Measurements from ENCODE around the gene ERBB4. TPM values are rescaled to one million over a fixed set of nuclear protein-coding genes. Genes with fewer than 3 reads are reported as not detected.

Gene ERBB4
- total RNA-seq, 2 experiments from 2014 or later: not detected

- no peak for TF ChIP-seq CTCF (IDR thresholded peaks at IDR 0.05)
- no peaks in the 10 kb centered on the region for H3K4me1 ChIP-seq (ENCODE audit: insufficient read depth, low read length)
- Mint-ChIP-seq H3K4me1 (ENCODE audit: low read depth) (no peaks in the 10 kb centered on the region), H3K4me3 (no peak overlapping the region), H3K36me3 (ENCODE audit: low read depth) (no peaks in the 10 kb centered on the region), H3K27ac (no peak overlapping the region), H3K27me3 (no peaks in the 10 kb centered on the region), H3K9me3 (no peaks in the 10 kb centered on the region)
- H3K9me3 ChIP-seq (ENCODE audit: control insufficient read depth in 1 of 2, insufficient read depth in 1 of 2, low read length in 2 of 2): no peaks in the 10 kb centered on the region
- ChIA-PET CTCF (no interaction called here), POLR2A (no interaction called here)
- H3K36me3 ChIP-seq (ENCODE audit: insufficient read depth, low read length): no peaks in the 10 kb centered on the region
- H3K4me3 ChIP-seq (ENCODE audit: low read length): no peak overlapping the region
- intact Hi-C loops (cut with DNase I, micrococcal nuclease): no loop called here
- DNase-seq (no peak), ATAC-seq (ENCODE audit: poor library complexity) (no peak)
- no peaks in the 10 kb centered on the region for H3K27me3 ChIP-seq (ENCODE audit: control insufficient read depth in 1 of 2, insufficient read depth in 2 of 2, low read length in 2 of 2)
- no peak overlapping the region for H3K27ac ChIP-seq (ENCODE audit: low read depth in 1 of 2, low read length in 2 of 2)
These were observed 708.9 kb downstream of the ERBB4 start for GRCh38 chr2:211829725-211830124.

- peaks cover 8% of the 10 kb centered on the region for H3K9me3 Mint-ChIP-seq
- POLR2A ChIA-PET: no interaction called here
- H3K27me3 Mint-ChIP-seq: no peaks in the 10 kb centered on the region
- Histone ChIP-seq H3K36me3 (ENCODE audit: insufficient read depth, low read length) (no peaks in the 10 kb centered on the region), H3K27me3 (ENCODE audit: control insufficient read depth in 1 of 2, insufficient read depth in 2 of 2, low read length in 2 of 2) (no peaks in the 10 kb centered on the region), H3K9me3 (ENCODE audit: control insufficient read depth in 1 of 2, insufficient read depth in 1 of 2, low read length in 2 of 2) (no peaks in the 10 kb centered on the region), H3K4me1 (ENCODE audit: insufficient read depth, low read length) (no peaks in the 10 kb centered on the region), H3K4me3 (ENCODE audit: low read length) (no peak overlapping the region), H3K27ac (ENCODE audit: low read depth in 1 of 2, low read length in 2 of 2) (no peak overlapping the region)
- ATAC-seq (ENCODE audit: poor library complexity): no peak
- CTCF ChIA-PET: no interaction called here
- no peak overlapping the region for H3K27ac Mint-ChIP-seq
- no peak for TF ChIP-seq CTCF (IDR thresholded peaks at IDR 0.05)
- no peaks in the 10 kb centered on the region for H3K36me3 Mint-ChIP-seq (ENCODE audit: low read depth)
- H3K4me1 Mint-ChIP-seq (ENCODE audit: low read depth): no peaks in the 10 kb centered on the region
- no peak overlapping the region for H3K4me3 Mint-ChIP-seq
- intact Hi-C loops (cut with DNase I, micrococcal nuclease): no loop called here
- DNase-seq: no peak
These were observed 714.6 kb downstream of the ERBB4 start for GRCh38 chr2:211823886-211824479.

- no peak for TF ChIP-seq CTCF (IDR thresholded peaks at IDR 0.05)
- peaks cover 8% of the 10 kb centered on the region for H3K9me3 Mint-ChIP-seq
- DNase-seq (no peak), ATAC-seq (ENCODE audit: poor library complexity) (no peak)
- H3K27ac ChIP-seq (ENCODE audit: low read depth in 1 of 2, low read length in 2 of 2): no peak overlapping the region
- ChIA-PET POLR2A (no interaction called here), CTCF (no interaction called here)
- no peak overlapping the region for H3K27ac Mint-ChIP-seq
- no peaks in the 10 kb centered on the region for H3K9me3 ChIP-seq (ENCODE audit: control insufficient read depth in 1 of 2, insufficient read depth in 1 of 2, low read length in 2 of 2)
- no peaks in the 10 kb centered on the region for H3K27me3 Mint-ChIP-seq
- H3K4me1 ChIP-seq (ENCODE audit: insufficient read depth, low read length): no peaks in the 10 kb centered on the region
- intact Hi-C loops (cut with DNase I, micrococcal nuclease): no loop called here
- no peaks in the 10 kb centered on the region for H3K27me3 ChIP-seq (ENCODE audit: control insufficient read depth in 1 of 2, insufficient read depth in 2 of 2, low read length in 2 of 2)
- no peak overlapping the region for H3K4me3 ChIP-seq (ENCODE audit: low read length)
- H3K36me3 ChIP-seq (ENCODE audit: insufficient read depth, low read length): no peaks in the 10 kb centered on the region
- H3K36me3 Mint-ChIP-seq (ENCODE audit: low read depth): no peaks in the 10 kb centered on the region
- H3K4me1 Mint-ChIP-seq (ENCODE audit: low read depth): no peaks in the 10 kb centered on the region
- H3K4me3 Mint-ChIP-seq: no peak overlapping the region
These were observed 715.8 kb downstream of the ERBB4 start for GRCh38 chr2:211822686-211823335.

Data from CD4-positive, alpha-beta T cell (primary cell).